WTC11 (cell line): ENCODE results near the gene DROSHA. TPM values are rescaled to one million over a fixed set of nuclear protein-coding genes. Genes with fewer than 3 reads are reported as not detected.
A peak's percentile ranks its signal among the peaks of the same experiment; 100 is the strongest.

Experiments used
- ATAC-seq: fragments of 200-7000 bp; cut with Tn5 transposase; 2 replicates; pipeline ENCODE4 v1.10.0; 2021; ENCODE audit warnings: mild to moderate bottlenecking, moderate library complexity
- CTCF ChIA-PET: fragments of 300-600 bp; sonication (Branson Sonifier 250); formaldehyde crosslinking; loops from one replicate; lab custom pipeline; 2021; ENCODE audit warnings: antibody characterized with exemption; lab: Charles Lee
- POLR2A ChIA-PET: fragments of 350-600 bp; sonication (Branson Sonifier 250); formaldehyde crosslinking; loops from one replicate; lab custom pipeline; 2021; ENCODE audit warnings: antibody characterized with exemption; lab: Charles Lee
- DNase-seq: peaks from one replicate; pipeline ENCODE4 v3.0.0; 2021; ENCODE audit warnings: low spot score
- H3K27ac Mint-ChIP-seq: 2 replicates; pipeline ENCODE4 v1.8.0; 2021; ENCODE audit warnings: mixed read lengths
- H3K27me3 Mint-ChIP-seq: 2 replicates; pipeline ENCODE4 v1.8.0; 2021; ENCODE audit warnings: low read depth, mild to moderate bottlenecking, moderate library complexity, mixed read lengths
- H3K36me3 Mint-ChIP-seq: 2 replicates; pipeline ENCODE4 v1.8.0; 2021; ENCODE audit warnings: mixed read lengths
- H3K4me1 Mint-ChIP-seq: 2 replicates; pipeline ENCODE4 v1.8.0; 2022; ENCODE audit warnings: mixed read lengths
- H3K4me3 Mint-ChIP-seq: 2 replicates; pipeline ENCODE4 v1.8.0; 2021; ENCODE audit warnings: mild to moderate bottlenecking, moderate library complexity, mixed read lengths
- H3K9me3 Mint-ChIP-seq: 2 replicates; pipeline ENCODE4 v1.8.0; 2021; ENCODE audit warnings: mixed read lengths
- CDX4 ChIP-seq: fragments of 250-450 bp; sonication (Bioruptor Pico); IDR thresholded peaks from 2 replicates; pipeline ENCODE4 v1.9.0; 2021; ENCODE audit warnings: moderate library complexity, mild to moderate bottlenecking, inconsistent platforms, borderline replicate concordance
- CREM ChIP-seq: sonication (generic); formaldehyde crosslinking; IDR thresholded peaks from 2 replicates; pipeline ENCODE4 v1.8.1; 2022; ENCODE audit warnings: mild to moderate bottlenecking, missing genetic modification reagents, moderate library complexity
- E2F5 ChIP-seq: sonication (generic); formaldehyde crosslinking; IDR thresholded peaks from 2 replicates; pipeline ENCODE4 v1.8.1; 2022; ENCODE audit warnings: mild to moderate bottlenecking, moderate library complexity, missing genetic modification reagents
- ESRRA ChIP-seq: sonication (generic); formaldehyde crosslinking; IDR thresholded peaks from 2 replicates; pipeline ENCODE4 v1.8.1; 2022; ENCODE audit warnings: mild to moderate bottlenecking, missing genetic modification reagents, borderline replicate concordance
- IRF2 ChIP-seq: sonication (generic); formaldehyde crosslinking; IDR thresholded peaks from 2 replicates; pipeline ENCODE4 v1.8.0; 2022; ENCODE audit warnings: low read depth, missing genetic modification reagents, borderline replicate concordance
- JUN ChIP-seq: sonication (generic); formaldehyde crosslinking; IDR thresholded peaks from 2 replicates; pipeline ENCODE4 v1.8.0; 2023; ENCODE audit warnings: mild to moderate bottlenecking, missing genetic modification reagents
- KAT7 ChIP-seq: sonication (generic); formaldehyde crosslinking; IDR thresholded peaks from 2 replicates; pipeline ENCODE4 v1.8.1; 2023; ENCODE audit warnings: missing genetic modification reagents, mild to moderate bottlenecking, borderline replicate concordance
- MYBL2 ChIP-seq: sonication (generic); formaldehyde crosslinking; IDR thresholded peaks from 2 replicates; pipeline ENCODE4 v1.8.1; 2023; ENCODE audit warnings: mild to moderate bottlenecking, moderate library complexity, missing genetic modification reagents
- NFATC4 ChIP-seq: fragments of 250-450 bp; sonication (Bioruptor Pico); IDR thresholded peaks from 2 replicates; pipeline ENCODE4 v1.9.0; 2021; ENCODE audit warnings: mild to moderate bottlenecking
- NFE2L1 ChIP-seq: sonication (generic); formaldehyde crosslinking; IDR thresholded peaks from 2 replicates; pipeline ENCODE4 v1.8.1; 2023; ENCODE audit warnings: missing genetic modification reagents
- NR3C1 ChIP-seq: sonication (generic); formaldehyde crosslinking; conservative IDR thresholded peaks from 2 replicates; pipeline ENCODE4 v1.8.1; 2023; ENCODE audit warnings: low read depth, mild to moderate bottlenecking, missing genetic modification reagents
- OVOL2 ChIP-seq: fragments of 250-450 bp; sonication (Bioruptor Pico); IDR thresholded peaks from 2 replicates; pipeline ENCODE4 v1.9.0; 2021; ENCODE audit warnings: mild to moderate bottlenecking, borderline replicate concordance
- PREB ChIP-seq: sonication (generic); formaldehyde crosslinking; IDR thresholded peaks from 2 replicates; pipeline ENCODE4 v1.8.1; 2022; ENCODE audit warnings: mild to moderate bottlenecking, missing genetic modification reagents, moderate library complexity, borderline replicate concordance
- RELA ChIP-seq: sonication (generic); formaldehyde crosslinking; IDR thresholded peaks from 2 replicates; pipeline ENCODE4 v1.8.1; 2022; ENCODE audit warnings: missing genetic modification reagents, mild to moderate bottlenecking, borderline replicate concordance
- RORB ChIP-seq: fragments of 250-450 bp; sonication (Bioruptor Pico); IDR thresholded peaks from 2 replicates; pipeline ENCODE4 v1.9.0; 2021; ENCODE audit warnings: mild to moderate bottlenecking
- SMAD3 ChIP-seq: sonication (generic); formaldehyde crosslinking; IDR thresholded peaks from 2 replicates; pipeline ENCODE4 v1.8.0; 2022; ENCODE audit warnings: missing genetic modification reagents, mild to moderate bottlenecking, borderline replicate concordance
- SMAD4 ChIP-seq: sonication (generic); formaldehyde crosslinking; IDR thresholded peaks from 2 replicates; pipeline ENCODE4 v1.8.0; 2022; ENCODE audit warnings: mild to moderate bottlenecking, missing genetic modification reagents
- SOX15 ChIP-seq: fragments of 250-450 bp; sonication (Bioruptor Pico); IDR thresholded peaks from 2 replicates; pipeline ENCODE4 v1.9.0; 2021; ENCODE audit warnings: mild to moderate bottlenecking
- SP1 ChIP-seq: sonication (generic); formaldehyde crosslinking; conservative IDR thresholded peaks from 2 replicates; pipeline ENCODE4 v1.8.1; 2022; ENCODE audit warnings: missing genetic modification reagents
- TCF7 ChIP-seq: sonication (generic); formaldehyde crosslinking; IDR thresholded peaks from 2 replicates; pipeline ENCODE4 v1.8.0; 2022; ENCODE audit warnings: mild to moderate bottlenecking, low read depth, missing genetic modification reagents, moderate library complexity
- TEAD1 ChIP-seq: sonication (generic); formaldehyde crosslinking; IDR thresholded peaks from 2 replicates; pipeline ENCODE4 v1.8.0; 2022; ENCODE audit warnings: mild to moderate bottlenecking, missing genetic modification reagents
- ZNF121 ChIP-seq: sonication (generic); formaldehyde crosslinking; IDR thresholded peaks from 2 replicates; pipeline ENCODE4 v1.8.0; 2023; ENCODE audit warnings: missing genetic modification reagents
- ZNF138 ChIP-seq: sonication (generic); formaldehyde crosslinking; conservative IDR thresholded peaks from 2 replicates; pipeline ENCODE4 v1.8.1; 2022; ENCODE audit warnings: mild to moderate bottlenecking, moderate library complexity, missing genetic modification reagents
- ZNF232 ChIP-seq: sonication (generic); formaldehyde crosslinking; IDR thresholded peaks from 2 replicates; pipeline ENCODE4 v1.8.0; 2022; ENCODE audit warnings: mild to moderate bottlenecking, missing genetic modification reagents
- ZNF317 ChIP-seq: sonication (generic); formaldehyde crosslinking; IDR thresholded peaks from 2 replicates; pipeline ENCODE4 v1.8.1; 2023; ENCODE audit warnings: low read depth, mild to moderate bottlenecking, moderate library complexity, missing genetic modification reagents, borderline replicate concordance
- ZNF396 ChIP-seq: fragments of 250-450 bp; sonication (Bioruptor Pico); IDR thresholded peaks from 2 replicates; pipeline ENCODE4 v1.8.0; 2021; ENCODE audit warnings: mild to moderate bottlenecking, moderate library complexity, borderline replicate concordance
- ZNF416 ChIP-seq: fragments of 250-450 bp; sonication (Bioruptor Pico); IDR thresholded peaks from 2 replicates; pipeline ENCODE4 v1.9.0; 2021; ENCODE audit warnings: mild to moderate bottlenecking, inconsistent platforms
- ZNF423 ChIP-seq: fragments of 250-450 bp; sonication (Bioruptor Pico); IDR thresholded peaks from 2 replicates; pipeline ENCODE4 v2.1.2; 2022; ENCODE audit warnings: mild to moderate bottlenecking, moderate library complexity
- ZNF512 ChIP-seq: sonication (generic); formaldehyde crosslinking; IDR thresholded peaks from 2 replicates; pipeline ENCODE4 v1.8.1; 2022; ENCODE audit warnings: missing genetic modification reagents, borderline replicate concordance
- ZNF671 ChIP-seq: fragments of 250-450 bp; sonication (Bioruptor Pico); IDR thresholded peaks from 2 replicates; pipeline ENCODE4 v1.8.0; 2021; ENCODE audit warnings: mild to moderate bottlenecking
- total RNA-seq: library from RNA; stranded (reverse); gene quantifications from 3 replicates; pipeline ENCODE4 v1.2.3, GENCODE V29; 2021
- TF ChIP-seq, protein P1 (sequence below): fragments of 200-600 bp; IDR thresholded peaks from 2 replicates; pipeline ENCODE4 v1.8.0; 2022; ENCODE audit warnings: antibody characterized with exemption
- TF ChIP-seq, protein P2 (sequence below): sonication (generic); formaldehyde crosslinking; IDR thresholded peaks from 2 replicates; pipeline ENCODE4 v1.8.0; 2022; ENCODE audit warnings: mild to moderate bottlenecking, missing genetic modification reagents

DROSHA gene
- total RNA-seq, 1 experiment from 2014 or later, result 125 TPM

DNA sequence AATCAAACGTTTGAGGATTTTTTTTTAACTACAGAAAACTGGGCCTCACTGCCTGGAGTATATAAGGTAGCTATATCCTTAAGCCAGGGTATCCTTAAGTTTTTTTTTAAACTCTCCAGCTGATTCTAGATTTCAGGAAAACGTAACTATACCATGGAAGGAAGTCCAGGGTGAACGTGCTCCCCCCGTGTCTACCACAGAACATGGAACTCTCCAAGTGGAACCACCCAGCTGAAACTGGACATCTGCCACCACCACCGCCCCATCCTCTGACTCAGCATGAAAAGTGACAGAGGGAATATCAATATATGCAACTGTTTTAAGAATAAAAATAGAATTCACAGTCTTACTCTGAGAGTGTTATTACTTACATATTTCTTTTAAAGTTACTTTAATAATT is 61.3 kb downstream of the DROSHA start:
- peak overlapping the region; percentile 70; the same call in 1 of the 2 replicates for H3K27ac Mint-ChIP-seq
- peaks cover 17% of the 10 kb centered on the region for H3K4me1 Mint-ChIP-seq
- DNase-seq (no peak), ATAC-seq (no peak)
- CTCF ChIA-PET, result no interaction called here
- no peaks in the 10 kb centered on the region for H3K27me3 Mint-ChIP-seq
- POLR2A ChIA-PET, result no interaction called here
- H3K4me3 Mint-ChIP-seq, result no peak overlapping the region
- H3K36me3 Mint-ChIP-seq, result peaks cover 39% of the 10 kb centered on the region
- H3K9me3 Mint-ChIP-seq, result no peaks in the 10 kb centered on the region
- TF ChIP-seq ZNF512 (CRISPR knock-in tag) (no peak), SMAD4 (CRISPR knock-in tag) (no peak), NFATC4 (CRISPR knock-in tag) (no peak), SOX15 (CRISPR knock-in tag) (no peak), SMAD3 (CRISPR knock-in tag) (no peak), ZNF416 (no peak), ZNF232 (CRISPR knock-in tag) (no peak), ZNF121 (no peak), ZNF423 (CRISPR knock-in tag) (no peak), TCF7 (no peak), RORB (CRISPR knock-in tag) (no peak), CREM (CRISPR knock-in tag) (no peak), JUN (CRISPR knock-in tag) (no peak), E2F5 (CRISPR knock-in tag) (no peak), KAT7 (no peak), ZNF317 (CRISPR knock-in tag) (no peak), MYBL2 (no peak), ZNF396 (CRISPR knock-in tag) (no peak)
- TF ChIP-seq, protein P1, sequence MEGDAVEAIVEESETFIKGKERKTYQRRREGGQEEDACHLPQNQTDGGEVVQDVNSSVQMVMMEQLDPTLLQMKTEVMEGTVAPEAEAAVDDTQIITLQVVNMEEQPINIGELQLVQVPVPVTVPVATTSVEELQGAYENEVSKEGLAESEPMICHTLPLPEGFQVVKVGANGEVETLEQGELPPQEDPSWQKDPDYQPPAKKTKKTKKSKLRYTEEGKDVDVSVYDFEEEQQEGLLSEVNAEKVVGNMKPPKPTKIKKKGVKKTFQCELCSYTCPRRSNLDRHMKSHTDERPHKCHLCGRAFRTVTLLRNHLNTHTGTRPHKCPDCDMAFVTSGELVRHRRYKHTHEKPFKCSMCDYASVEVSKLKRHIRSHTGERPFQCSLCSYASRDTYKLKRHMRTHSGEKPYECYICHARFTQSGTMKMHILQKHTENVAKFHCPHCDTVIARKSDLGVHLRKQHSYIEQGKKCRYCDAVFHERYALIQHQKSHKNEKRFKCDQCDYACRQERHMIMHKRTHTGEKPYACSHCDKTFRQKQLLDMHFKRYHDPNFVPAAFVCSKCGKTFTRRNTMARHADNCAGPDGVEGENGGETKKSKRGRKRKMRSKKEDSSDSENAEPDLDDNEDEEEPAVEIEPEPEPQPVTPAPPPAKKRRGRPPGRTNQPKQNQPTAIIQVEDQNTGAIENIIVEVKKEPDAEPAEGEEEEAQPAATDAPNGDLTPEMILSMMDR, result no peak

DNA sequence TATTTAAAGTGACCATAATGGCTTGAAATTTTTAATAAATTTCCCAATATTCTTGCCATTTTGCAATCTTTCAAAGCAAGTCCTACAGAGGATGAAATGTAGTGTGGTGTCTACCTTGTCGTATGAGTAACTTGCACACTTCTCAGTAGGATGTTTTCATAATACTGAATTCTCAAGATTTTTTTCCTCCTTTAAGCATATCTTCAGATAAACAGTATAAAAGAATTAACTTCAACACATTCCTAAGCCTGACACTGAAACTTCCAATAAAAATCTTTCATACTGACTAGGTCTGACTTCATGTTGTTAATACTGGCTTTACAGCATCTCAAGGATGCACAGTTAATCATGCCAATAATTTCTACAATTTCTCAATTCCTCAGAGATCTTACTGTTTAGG is 62.0 kb downstream of the DROSHA start:
- ChIA-PET CTCF (no interaction called here), POLR2A (no interaction called here)
- H3K4me3 Mint-ChIP-seq, result no peak overlapping the region
- ATAC-seq, result no peak
- H3K36me3 Mint-ChIP-seq, result peaks cover 46% of the 10 kb centered on the region
- DNase-seq, result no peak
- no peaks in the 10 kb centered on the region for H3K9me3 Mint-ChIP-seq
- TF ChIP-seq ESRRA, result no peak
- TF ChIP-seq ZNF138 (CRISPR knock-in tag), result no peak
- TF ChIP-seq CDX4 (CRISPR knock-in tag), result no peak
- no peak for TF ChIP-seq NFE2L1
- no peak for TF ChIP-seq OVOL2
- TF ChIP-seq, protein P2, sequence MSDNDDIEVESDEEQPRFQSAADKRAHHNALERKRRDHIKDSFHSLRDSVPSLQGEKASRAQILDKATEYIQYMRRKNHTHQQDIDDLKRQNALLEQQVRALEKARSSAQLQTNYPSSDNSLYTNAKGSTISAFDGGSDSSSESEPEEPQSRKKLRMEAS, result no peak
- no peak for TF ChIP-seq PREB (CRISPR knock-in tag)
- no peak for TF ChIP-seq SMAD3 (CRISPR knock-in tag)
- TF ChIP-seq RELA (CRISPR knock-in tag), result no peak
- no peak for TF ChIP-seq ZNF232 (CRISPR knock-in tag)
- no peak for TF ChIP-seq TEAD1 (CRISPR knock-in tag)
- TF ChIP-seq ZNF671 (CRISPR knock-in tag), result no peak
- no peak for TF ChIP-seq NR3C1 (CRISPR knock-in tag)
- TF ChIP-seq SP1, result no peak
- no peak for TF ChIP-seq ZNF416
- TF ChIP-seq IRF2 (CRISPR knock-in tag), result no peak
- TF ChIP-seq, all 79 proteins: peak for 0
- H3K27ac Mint-ChIP-seq, result peak overlapping the region; percentile 46; the same call in 1 of the 2 replicates
- no peaks in the 10 kb centered on the region for H3K27me3 Mint-ChIP-seq
- peaks cover 17% of the 10 kb centered on the region for H3K4me1 Mint-ChIP-seq
